K562 (cell line): Measurements from ENCODE around the gene CENPH. TPM values are rescaled to one million over a fixed set of nuclear protein-coding genes. Genes with fewer than 3 reads are reported as not detected.

Experiments
- BRD9 ChIP-seq: fragments of 450-650 bp; IDR thresholded peaks from 2 replicates; pipeline ENCODE4 v1.6.1; 2018; ENCODE audit warnings: low read depth; ENCODE audit not compliant: partially characterized antibody
- CTCFL ChIP-seq: IDR thresholded peaks from 2 replicates; pipeline ENCODE4 v1.6.1; 2011; ENCODE audit warnings: borderline replicate concordance, low read depth, mild to moderate bottlenecking, moderate library complexity, low read length; ENCODE audit not compliant: insufficient read depth, poor library complexity, severe bottlenecking
- FOXO4 ChIP-seq: fragments of 450-650 bp; formaldehyde crosslinking; IDR thresholded peaks from 2 replicates; pipeline ENCODE4 v1.4.0; 2020; ENCODE audit warnings: mild to moderate bottlenecking, moderate library complexity
- JUND ChIP-seq, 2 experiments: IDR thresholded peaks; 2 replicates in 1 of 2; 3 replicates in 1 of 2; pipeline ENCODE4 v1.6.1; 2011; ENCODE audit warnings: borderline replicate concordance in 2 of 2, low read depth in 2 of 2, low read length in 2 of 2, improper control_type of control experiment in 1 of 2, missing biosample characterization in 1 of 2, missing genetic modification characterization in 1 of 2, missing genetic modification reagents in 1 of 2
- POLR2G ChIP-seq: fragments of 200-400 bp; formaldehyde crosslinking; IDR thresholded peaks from 2 replicates; pipeline ENCODE4 v1.6.1; 2017; ENCODE audit warnings: low read depth, mild to moderate bottlenecking, antibody characterized with exemption, low read length, moderate library complexity
- SMARCE1 ChIP-seq: fragments of 450-650 bp; IDR thresholded peaks from 2 replicates; pipeline ENCODE4 v1.7.1; 2016; ENCODE audit warnings: mild to moderate bottlenecking
- SNAPC5 ChIP-seq: fragments of 250-450 bp; sonication (Bioruptor Pico); IDR thresholded peaks from 2 replicates; pipeline ENCODE4 v1.8.0; 2021; ENCODE audit warnings: moderate library complexity, mild to moderate bottlenecking, inconsistent platforms
- TAL1 ChIP-seq: fragments of 450-650 bp; IDR thresholded peaks from 2 replicates; pipeline ENCODE4 v1.6.1; 2016; ENCODE audit warnings: mild to moderate bottlenecking
- ZBTB43 ChIP-seq: sonication (generic); formaldehyde crosslinking; IDR thresholded peaks from 2 replicates; pipeline ENCODE4 v1.8.0; 2023; ENCODE audit warnings: mild to moderate bottlenecking, missing genetic modification reagents
- ZNF23 ChIP-seq: fragments of 250-450 bp; sonication (Bioruptor Pico); IDR thresholded peaks from 2 replicates; pipeline ENCODE4 v1.4.0; 2020; ENCODE audit warnings: mild to moderate bottlenecking
- ZNF318 ChIP-seq, 2 experiments: fragments of 450-650 bp; IDR thresholded peaks; 2 replicates each; pipeline ENCODE4 v1.6.1; 2016; ENCODE audit warnings: mild to moderate bottlenecking in 2 of 2, borderline replicate concordance in 1 of 2, low read depth in 1 of 2, moderate library complexity in 1 of 2
- ZNF324 ChIP-seq: fragments of 250-450 bp; sonication (Bioruptor Pico); IDR thresholded peaks from 2 replicates; pipeline ENCODE4 v1.4.0; 2020; ENCODE audit warnings: mild to moderate bottlenecking
- polyA plus RNA-seq, 8 experiments: library from polyadenylated mRNA; depleted of rRNA in 4 of 8; stranded (reverse) in 5 of 8; unstranded in 3 of 8; fragments of >200 nt; fragmentation: Nextera tagmentation in 2 of 8; fragmentation: Illumina TruSeq in 1 of 8; extraction: Ambion mirVana in 2 of 8; extraction: Trizol in 1 of 8; gene quantifications; 2 replicates each; pipeline versions ENCODE4 v1.2.1 to v1.2.3, GENCODE V29; 2011 to 2014; ENCODE audit warnings: inconsistent platforms in 1 of 8, missing spikeins in 1 of 8
- total RNA-seq, 7 experiments: library from RNA; depleted of rRNA in 6 of 7; stranded (reverse); fragments of >200 nt in 6 of 7; fragmentation: Illumina TruSeq in 2 of 7; extraction: Trizol in 2 of 7; gene quantifications; 2 replicates each; pipeline versions ENCODE4 v1.2.1 to v1.2.3, GENCODE V29; 2011 to 2021; ENCODE audit warnings: low replicate concordance in 1 of 7

Gene CENPH
- total and polyA plus RNA-seq, 9 of the 15 experiments (the other 6 are each of a cell fraction or from before 2014, with no cell fraction given) = 10.5 to 124 (median 74.9) TPM

GRCh38 chr5:69166686-69167492 lies 22.5 kb upstream of the CENPH start, which contains the start of gene CCNB1 (continued):
- peak; percentile 32; the same call in 1 of the 2 replicates for TF ChIP-seq JUND (IDR thresholded peaks at IDR 0.05; ENCODE audit: borderline replicate concordance, low read depth, low read length)
- TF ChIP-seq JUND (tag; IDR thresholded peaks at IDR 0.05; ENCODE audit: borderline replicate concordance, low read depth, low read length) = no peak; the same call in 1 of the 3 replicates
- TF ChIP-seq POLR2G = peak; percentile 97
- 0 out of 2 replicates have a peak, but pooled peaks have one; percentile 56 for TF ChIP-seq ZBTB43 (CRISPR knock-in tag)
- no peak for TF ChIP-seq FOXO4 (CRISPR knock-in tag)
- no peak for TF ChIP-seq SNAPC5 (CRISPR knock-in tag)
- no peak for TF ChIP-seq TAL1
- no peak; the same call in 1 of the 2 replicates for TF ChIP-seq SMARCE1
- peak; percentile 39 for TF ChIP-seq BRD9
- TF ChIP-seq ZNF318 (IDR thresholded peaks at IDR 0.05; ENCODE audit: borderline replicate concordance in 1 of 2, low read depth in 1 of 2) = no peak
- no peak for TF ChIP-seq ZNF324 (CRISPR knock-in tag)
- TF ChIP-seq ZNF23 = no peak
- TF ChIP-seq CTCFL = peak; percentile 38
